ENCODE measurements around the gene AGO3. TPM values are rescaled to one million over a fixed set of nuclear protein-coding genes. Genes with fewer than 3 reads are reported as not detected.

AGO3 gene
- total and polyA plus RNA-seq, 2 of the 13 experiments (the other 11 are each of a cell fraction or from before 2014, with no cell fraction given), result 21.2 to 27.1 TPM

DNA sequence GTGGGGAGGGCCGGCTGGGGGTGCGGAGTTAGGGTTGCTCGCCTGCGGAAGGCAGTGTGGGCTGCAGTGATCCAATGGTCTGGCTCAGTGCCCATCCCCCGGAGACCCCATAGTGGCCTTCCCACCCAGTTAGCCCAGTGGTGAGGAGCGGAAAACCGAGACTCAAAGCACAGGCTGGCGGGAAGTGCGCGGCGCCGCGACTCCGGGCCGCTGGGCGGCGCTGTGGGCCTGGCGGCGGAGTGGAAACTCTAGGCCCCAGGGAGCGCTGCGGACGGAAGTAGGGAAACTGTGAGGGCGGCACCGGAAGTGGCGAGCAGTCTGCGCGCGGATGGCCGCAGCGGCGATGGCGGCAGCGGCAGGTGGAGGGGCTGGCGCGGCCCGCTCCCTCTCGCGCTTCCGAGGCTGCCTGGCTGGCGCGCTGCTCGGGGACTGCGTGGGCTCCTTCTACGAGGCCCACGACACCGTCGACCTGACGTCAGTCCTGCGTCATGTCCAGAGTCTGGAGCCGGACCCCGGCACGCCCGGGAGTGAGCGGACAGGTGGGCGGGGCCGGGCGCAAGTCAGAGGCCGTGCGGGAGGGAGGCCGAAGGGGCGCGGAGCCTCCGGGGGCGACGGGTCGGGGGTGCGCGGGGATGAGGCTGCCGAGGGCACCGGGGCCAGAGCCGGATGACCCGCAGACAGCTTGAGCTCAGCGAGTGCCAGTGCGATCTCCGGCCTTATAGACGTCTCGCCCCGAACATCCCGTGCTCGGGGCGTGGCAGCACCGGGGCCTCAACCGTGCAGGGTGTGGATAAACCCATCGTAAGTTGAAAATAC is 157.9 kb downstream of the AGO3 start, which contains the start of gene ADPRS (continued):
- TF ChIP-seq ZFP36 (IDR thresholded peaks at IDR 0.05; ENCODE audit: borderline replicate concordance, low read depth, low read length, partially characterized antibody) (no peak), SOX13 (IDR thresholded peaks at IDR 0.05) (peak; percentile 37; the same call in 1 of the 2 replicates), SOX13 (CRISPR knock-in tag; conservative IDR thresholded peaks at IDR 0.05 in 1 of 2, IDR thresholded peaks at IDR 0.05 in 1 of 2) (peak in 1 of 2 experiments; percentile 40; a peak in 1 of 4 replicates), ZNF282 (IDR thresholded peaks at IDR 0.05; ENCODE audit: partially characterized antibody) (no peak), ZSCAN22 (CRISPR knock-in tag; IDR thresholded peaks at IDR 0.05) (0 out of 2 replicates have a peak, but pooled peaks have one; percentile 38), ZNF790 (CRISPR knock-in tag; IDR thresholded peaks at IDR 0.05; ENCODE audit: borderline replicate concordance) (peak; percentile 95; the same call in 1 of the 2 replicates), ZFP36L2 (CRISPR knock-in tag; IDR thresholded peaks at IDR 0.05) (no peak), TBX3 (IDR thresholded peaks at IDR 0.05; ENCODE audit: borderline replicate concordance) (no peak), ZNF20 (CRISPR knock-in tag; IDR thresholded peaks at IDR 0.05) (no peak), SPEN (CRISPR knock-in tag; IDR thresholded peaks at IDR 0.05; ENCODE audit: low read depth) (peak; percentile 99; the same call in 1 of the 2 replicates), ZNF607 (CRISPR knock-in tag; IDR thresholded peaks at IDR 0.05; ENCODE audit: borderline replicate concordance) (peak; percentile 90), NFYB (CRISPR knock-in tag; IDR thresholded peaks at IDR 0.05) (peak; percentile 47; the same call in 1 of the 2 replicates), ZNF383 (CRISPR knock-in tag; IDR thresholded peaks at IDR 0.05; ENCODE audit: borderline replicate concordance) (peak; percentile 2; the same call in 1 of the 2 replicates)
- TF ChIP-seq, protein P1, sequence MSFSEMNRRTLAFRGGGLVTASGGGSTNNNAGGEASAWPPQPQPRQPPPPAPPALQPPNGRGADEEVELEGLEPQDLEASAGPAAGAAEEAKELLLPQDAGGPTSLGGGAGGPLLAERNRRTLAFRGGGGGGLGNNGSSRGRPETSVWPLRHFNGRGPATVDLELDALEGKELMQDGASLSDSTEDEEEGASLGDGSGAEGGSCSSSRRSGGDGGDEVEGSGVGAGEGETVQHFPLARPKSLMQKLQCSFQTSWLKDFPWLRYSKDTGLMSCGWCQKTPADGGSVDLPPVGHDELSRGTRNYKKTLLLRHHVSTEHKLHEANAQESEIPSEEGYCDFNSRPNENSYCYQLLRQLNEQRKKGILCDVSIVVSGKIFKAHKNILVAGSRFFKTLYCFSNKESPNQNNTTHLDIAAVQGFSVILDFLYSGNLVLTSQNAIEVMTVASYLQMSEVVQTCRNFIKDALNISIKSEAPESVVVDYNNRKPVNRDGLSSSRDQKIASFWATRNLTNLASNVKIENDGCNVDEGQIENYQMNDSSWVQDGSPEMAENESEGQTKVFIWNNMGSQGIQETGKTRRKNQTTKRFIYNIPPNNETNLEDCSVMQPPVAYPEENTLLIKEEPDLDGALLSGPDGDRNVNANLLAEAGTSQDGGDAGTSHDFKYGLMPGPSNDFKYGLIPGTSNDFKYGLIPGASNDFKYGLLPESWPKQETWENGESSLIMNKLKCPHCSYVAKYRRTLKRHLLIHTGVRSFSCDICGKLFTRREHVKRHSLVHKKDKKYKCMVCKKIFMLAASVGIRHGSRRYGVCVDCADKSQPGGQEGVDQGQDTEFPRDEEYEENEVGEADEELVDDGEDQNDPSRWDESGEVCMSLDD (CRISPR knock-in tag; IDR thresholded peaks at IDR 0.05; ENCODE audit: borderline replicate concordance), result peak; percentile 38; the same call in 1 of the 2 replicates
- TF ChIP-seq, protein P2, sequence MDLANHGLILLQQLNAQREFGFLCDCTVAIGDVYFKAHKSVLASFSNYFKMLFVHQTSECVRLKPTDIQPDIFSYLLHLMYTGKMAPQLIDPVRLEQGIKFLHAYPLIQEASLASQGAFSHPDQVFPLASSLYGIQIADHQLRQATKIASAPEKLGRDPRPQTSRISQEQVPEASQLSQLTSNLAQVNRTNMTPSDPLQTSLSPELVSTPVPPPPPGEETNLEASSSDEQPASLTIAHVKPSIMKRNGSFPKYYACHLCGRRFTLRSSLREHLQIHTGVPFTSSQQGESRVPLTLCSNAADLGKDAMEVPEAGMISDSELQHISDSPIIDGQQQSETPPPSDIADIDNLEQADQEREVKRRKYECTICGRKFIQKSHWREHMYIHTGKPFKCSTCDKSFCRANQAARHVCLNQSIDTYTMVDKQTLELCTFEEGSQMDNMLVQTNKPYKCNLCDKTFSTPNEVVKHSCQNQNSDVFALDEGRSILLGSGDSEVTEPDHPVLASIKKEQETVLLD (CRISPR knock-in tag; IDR thresholded peaks at IDR 0.05; ENCODE audit: low read depth), result peak; percentile 73
- TF ChIP-seq, protein P3, sequence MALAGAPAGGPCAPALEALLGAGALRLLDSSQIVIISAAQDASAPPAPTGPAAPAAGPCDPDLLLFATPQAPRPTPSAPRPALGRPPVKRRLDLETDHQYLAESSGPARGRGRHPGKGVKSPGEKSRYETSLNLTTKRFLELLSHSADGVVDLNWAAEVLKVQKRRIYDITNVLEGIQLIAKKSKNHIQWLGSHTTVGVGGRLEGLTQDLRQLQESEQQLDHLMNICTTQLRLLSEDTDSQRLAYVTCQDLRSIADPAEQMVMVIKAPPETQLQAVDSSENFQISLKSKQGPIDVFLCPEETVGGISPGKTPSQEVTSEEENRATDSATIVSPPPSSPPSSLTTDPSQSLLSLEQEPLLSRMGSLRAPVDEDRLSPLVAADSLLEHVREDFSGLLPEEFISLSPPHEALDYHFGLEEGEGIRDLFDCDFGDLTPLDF (CRISPR knock-in tag; IDR thresholded peaks at IDR 0.05), result peak; percentile 93
- TF ChIP-seq, protein P4, sequence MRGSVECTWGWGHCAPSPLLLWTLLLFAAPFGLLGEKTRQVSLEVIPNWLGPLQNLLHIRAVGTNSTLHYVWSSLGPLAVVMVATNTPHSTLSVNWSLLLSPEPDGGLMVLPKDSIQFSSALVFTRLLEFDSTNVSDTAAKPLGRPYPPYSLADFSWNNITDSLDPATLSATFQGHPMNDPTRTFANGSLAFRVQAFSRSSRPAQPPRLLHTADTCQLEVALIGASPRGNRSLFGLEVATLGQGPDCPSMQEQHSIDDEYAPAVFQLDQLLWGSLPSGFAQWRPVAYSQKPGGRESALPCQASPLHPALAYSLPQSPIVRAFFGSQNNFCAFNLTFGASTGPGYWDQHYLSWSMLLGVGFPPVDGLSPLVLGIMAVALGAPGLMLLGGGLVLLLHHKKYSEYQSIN (CRISPR knock-in tag; IDR thresholded peaks at IDR 0.05; ENCODE audit: borderline replicate concordance), result no peak
